Body of pancreas (tissue), 4 donors: ENCODE results near the gene CD82. TPM values are rescaled to one million over a fixed set of nuclear protein-coding genes. Genes with fewer than 3 reads are reported as not detected.

Source experiments
- ATAC-seq: fragments of 150-250 bp; one replicate; pipeline ENCODE4 v1.9.1; 2016
- DNase-seq, 4 donors: peaks; one replicate each; pipeline ENCODE4 v3.0.0-alpha.2; 2019
- H3K27ac ChIP-seq, 4 donors: fragments of 200-600 bp; sonication (generic); 1 replicate in 3 of 4; 2 replicates in 1 of 4; pipeline versions ENCODE4 v1.5.1 to v1.6.1; 2016 to 2019; ENCODE audit warnings: mild to moderate bottlenecking in 1 of 4, mixed read lengths in 1 of 4, moderate library complexity in 1 of 4
- H3K27me3 ChIP-seq, 2 donors: fragments of 200-600 bp; sonication (generic); one replicate each; pipeline ENCODE4 v1.6.0; 2016; ENCODE audit warnings: mild to moderate bottlenecking in 1 of 2
- H3K36me3 ChIP-seq, 2 donors: fragments of 200-600 bp; sonication (generic); replicated peaks in 1 of 2; 2 replicates each; pipeline ENCODE4 v1.5.1; 2016; ENCODE audit warnings: low read depth in 2 of 2; ENCODE audit not compliant: insufficient read depth in 1 of 2
- H3K4me1 ChIP-seq: fragments of 200-600 bp; sonication (generic); one replicate; pipeline ENCODE4 v1.6.0; 2016
- H3K4me3 ChIP-seq, 2 donors: fragments of 200-600 bp; sonication (generic); 1 replicate in 1 of 2; 2 replicates in 1 of 2; pipeline ENCODE4 v1.5.1; 2016 to 2019
- H3K9me3 ChIP-seq, 3 donors: fragments of 200-600 bp; sonication (generic); 1 replicate in 2 of 3; 2 replicates in 1 of 3; pipeline ENCODE4 v1.5.1; 2016
- CTCF ChIP-seq, 7 experiments: fragments of 450-650 bp in 4 of 7; fragments of 200-600 bp in 3 of 7; sonication (generic) in 3 of 7; IDR thresholded peaks; one replicate each; pipeline ENCODE4 v1.5.1; 2016 to 2019; ENCODE audit warnings: antibody characterized with exemption in 7 of 7
- POLR2A ChIP-seq, 3 donors: fragments of 450-650 bp; IDR thresholded peaks; one replicate each; pipeline ENCODE4 v1.6.1; 2016; ENCODE audit warnings: antibody characterized with exemption in 3 of 3, mild to moderate bottlenecking in 2 of 3
- WGBS, 2 donors: methylation state at CpG; one replicate each; pipeline ENCODE4 v1.1.5; 2017; 5-methylcytosine and 5-hydroxymethylcytosine counted together
- intact Hi-C: fragments of 100-400 bp; cut with DNase I; formaldehyde crosslinking; loops from one replicate; pipeline ENCODE4 v1.15.1; 2023
- total RNA-seq, 2 donors: library from RNA; depleted of rRNA; stranded (reverse); fragments of >200 nt; gene quantifications; one replicate each; pipeline ENCODE4 v1.1.0, GENCODE V29; 2016

The CD82 gene
- total RNA-seq, 2 donors from 2014 or later = 11.4 to 13.5 TPM

- TF ChIP-seq POLR2A (IDR thresholded peaks at IDR 0.05) = no peak
- TF ChIP-seq CTCF (IDR thresholded peaks at IDR 0.05) = no peak
- no peaks in the 10 kb centered on the region for H3K4me1 ChIP-seq
- no peak overlapping the region for H3K4me3 ChIP-seq
- no peaks in the 10 kb centered on the region for H3K36me3 ChIP-seq
- DNase-seq = no peak
- no peak overlapping the region for H3K27ac ChIP-seq
- H3K9me3 ChIP-seq = no peaks in the 10 kb centered on the region
- H3K27me3 ChIP-seq = no peaks in the 10 kb centered on the region
- intact Hi-C loops = no loop called here
- 86 to 97% methylated on average over 9 of the region's 9 CpGs for WGBS, 2 donors
- no peak for ATAC-seq
Observed at GRCh38 chr11:44610186-44610955, 44.9 kb downstream of the CD82 start.

GRCh38 chr11:44611088-44611487 lies 45.6 kb downstream of the CD82 start:
- H3K4me1 ChIP-seq = no peaks in the 10 kb centered on the region
- ATAC-seq (no peak), DNase-seq (no peak)
- H3K27me3 ChIP-seq = no peaks in the 10 kb centered on the region
- TF ChIP-seq CTCF (IDR thresholded peaks at IDR 0.05) (no peak), POLR2A (IDR thresholded peaks at IDR 0.05) (no peak)
- intact Hi-C loops = no loop called here
- H3K27ac ChIP-seq = no peak overlapping the region
- no peak overlapping the region for H3K4me3 ChIP-seq
- peaks cover 0 to 2% of the 10 kb centered on the region in 2 donors for H3K36me3 ChIP-seq
- no peaks in the 10 kb centered on the region for H3K9me3 ChIP-seq
- 82 to 86% methylated on average over 4 to 6 of the region's 6 CpGs for WGBS, 2 donors

- no peaks in the 10 kb centered on the region for H3K27me3 ChIP-seq
- no peaks in the 10 kb centered on the region for H3K9me3 ChIP-seq
- no peak for ATAC-seq
- no peaks in the 10 kb centered on the region for H3K4me1 ChIP-seq
- intact Hi-C loops = no loop called here
- peaks cover 0 to 3% of the 10 kb centered on the region in 2 donors for H3K36me3 ChIP-seq
- no peak overlapping the region for H3K27ac ChIP-seq
- 65 to 74% methylated on average over 7 of the region's 7 CpGs for WGBS, 2 donors
- no peak for TF ChIP-seq POLR2A (IDR thresholded peaks at IDR 0.05)
- no peak for TF ChIP-seq CTCF (IDR thresholded peaks at IDR 0.05)
- DNase-seq = no peak
- no peak overlapping the region for H3K4me3 ChIP-seq
Observed at GRCh38 chr11:44611687-44612434, 46.4 kb downstream of the CD82 start.

DNA sequence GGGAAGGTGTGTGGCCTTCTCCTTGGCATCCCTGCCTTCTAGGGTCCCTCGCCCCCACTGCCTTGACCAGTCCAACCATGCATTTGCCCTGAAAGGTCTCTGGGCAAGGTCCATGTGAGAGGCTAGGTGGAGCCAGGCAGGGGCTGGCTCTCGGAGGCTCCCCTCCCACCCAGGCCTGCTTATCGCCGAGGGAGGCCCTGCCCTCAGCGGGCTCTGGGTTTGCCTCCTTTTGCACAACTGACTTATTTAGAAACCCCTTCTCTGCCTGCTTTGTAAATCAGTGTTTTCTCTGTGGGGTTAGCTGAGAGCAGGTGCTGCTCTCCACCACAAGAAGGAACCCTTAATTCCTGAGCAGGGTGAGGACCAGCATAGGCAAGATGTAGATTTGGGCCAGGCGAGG lies 47.7 kb downstream of the CD82 start:
- Histone ChIP-seq H3K27me3 (no peaks in the 10 kb centered on the region), H3K36me3 (peaks cover 0 to 3% of the 10 kb centered on the region in 2 donors), H3K9me3 (no peaks in the 10 kb centered on the region), H3K27ac (no peak overlapping the region), H3K4me1 (no peaks in the 10 kb centered on the region), H3K4me3 (no peak overlapping the region)
- no peak for ATAC-seq
- no peak for DNase-seq
- WGBS, 2 donors = 70 to 81% methylated on average over 3 to 6 of the region's 6 CpGs
- intact Hi-C loops = no loop called here
- TF ChIP-seq CTCF (IDR thresholded peaks at IDR 0.05) = no peak
- no peak for TF ChIP-seq POLR2A (IDR thresholded peaks at IDR 0.05)
